H9 (cell line): ENCODE results near the gene BTBD1. TPM values are rescaled to one million over a fixed set of nuclear protein-coding genes. Genes with fewer than 3 reads are reported as not detected.
A peak's percentile ranks its signal among the peaks of the same experiment; 100 is the strongest.

Experiments
- DNase-seq: peaks from one replicate; pipeline ENCODE4 v3.0.0-alpha.2; 2017
- H2AFZ ChIP-seq: one replicate; pipeline ENCODE4 v1.6.1; 2013; ENCODE audit warnings: mild to moderate bottlenecking, low read length, control low read depth, moderate library complexity
- H2AK5ac ChIP-seq: 2 replicates; pipeline ENCODE4 v1.6.1; 2013; ENCODE audit warnings: low read length, control low read depth, mixed read lengths; ENCODE audit not compliant: insufficient read length
- H2BK120ac ChIP-seq: one replicate; pipeline ENCODE4 v1.6.1; 2013; ENCODE audit warnings: low read depth, mild to moderate bottlenecking, low read length, control low read depth, inconsistent platforms; ENCODE audit not compliant: poor library complexity, severe bottlenecking
- H2BK12ac ChIP-seq: 2 replicates; pipeline ENCODE4 v1.6.1; 2013; ENCODE audit warnings: low read length, control low read depth, mixed read lengths, low read depth; ENCODE audit not compliant: insufficient read length
- H2BK15ac ChIP-seq: 2 replicates; pipeline ENCODE4 v1.6.1; 2013; ENCODE audit warnings: low read depth, low read length, control low read depth
- H2BK20ac ChIP-seq: one replicate; pipeline ENCODE4 v1.6.1; 2013; ENCODE audit warnings: low read depth, mild to moderate bottlenecking, low read length, control low read depth, inconsistent platforms; ENCODE audit not compliant: poor library complexity, severe bottlenecking
- H2BK5ac ChIP-seq: 2 replicates; pipeline ENCODE4 v1.6.1; 2013; ENCODE audit warnings: low read length, control low read depth, mixed read lengths; ENCODE audit not compliant: insufficient read length
- H3K14ac ChIP-seq: 2 replicates; pipeline ENCODE4 v1.6.1; 2013; ENCODE audit warnings: low read length, control low read depth; ENCODE audit not compliant: insufficient read depth
- H3K18ac ChIP-seq: 2 replicates; pipeline ENCODE4 v1.6.1; 2013; ENCODE audit warnings: low read depth, mild to moderate bottlenecking, mixed read lengths, low read length, control low read depth; ENCODE audit not compliant: insufficient read length
- H3K23ac ChIP-seq: 2 replicates; pipeline ENCODE4 v1.6.1; 2013; ENCODE audit warnings: low read length, control low read depth, mixed read lengths, low read depth; ENCODE audit not compliant: insufficient read length
- H3K23me2 ChIP-seq: 2 replicates; pipeline ENCODE4 v1.6.1; 2013; ENCODE audit warnings: low read depth, mild to moderate bottlenecking, mixed read lengths, low read length, control low read depth; ENCODE audit not compliant: insufficient read length, poor library complexity, severe bottlenecking
- H3K27ac ChIP-seq: 2 replicates; pipeline ENCODE4 v1.5.1; 2013; ENCODE audit warnings: low read length, control low read depth, mixed read lengths, low read depth; ENCODE audit not compliant: insufficient read length
- H3K27me3 ChIP-seq: 2 replicates; pipeline ENCODE4 v1.6.1; 2013; ENCODE audit warnings: low read length, control low read depth, inconsistent platforms; ENCODE audit not compliant: insufficient read depth
- H3K4ac ChIP-seq: 2 replicates; pipeline ENCODE4 v1.6.1; 2013; ENCODE audit warnings: low read depth, mild to moderate bottlenecking, control low read depth, inconsistent platforms, low read length, moderate library complexity
- H3K4me1 ChIP-seq: 2 replicates; pipeline ENCODE4 v1.6.1; 2013; ENCODE audit warnings: low read length, control low read depth, inconsistent platforms; ENCODE audit not compliant: insufficient read depth
- H3K4me2 ChIP-seq: 2 replicates; pipeline ENCODE4 v1.6.1; 2013; ENCODE audit warnings: low read length, control low read depth, mixed read lengths; ENCODE audit not compliant: insufficient read length, insufficient read depth
- H3K56ac ChIP-seq: 2 replicates; pipeline ENCODE4 v1.6.1; 2013; ENCODE audit warnings: low read depth, mild to moderate bottlenecking, mixed read lengths, low read length, control low read depth; ENCODE audit not compliant: insufficient read length
- H3K79me1 ChIP-seq: 2 replicates; pipeline ENCODE4 v1.6.1; 2013; ENCODE audit warnings: low read depth, mild to moderate bottlenecking, moderate library complexity, low read length, control low read depth, inconsistent platforms; ENCODE audit not compliant: insufficient read depth, poor library complexity, severe bottlenecking
- H3K79me2 ChIP-seq: 2 replicates; pipeline ENCODE4 v1.6.1; 2013; ENCODE audit warnings: low read length, control low read depth, inconsistent platforms; ENCODE audit not compliant: insufficient read depth
- H3K9ac ChIP-seq: 2 replicates; pipeline ENCODE4 v1.6.1; 2013; ENCODE audit warnings: low read length, control low read depth, mixed read lengths; ENCODE audit not compliant: insufficient read length; ENCODE audit errors: extremely low read depth
- H3K9me3 ChIP-seq: one replicate; pipeline ENCODE4 v1.6.1; 2013; ENCODE audit warnings: low read depth, low read length, inconsistent platforms; ENCODE audit not compliant: control insufficient read depth
- H3T11ph ChIP-seq: one replicate; pipeline ENCODE4 v1.6.1; 2013; ENCODE audit warnings: mild to moderate bottlenecking, low read length, control low read depth, inconsistent platforms
- H4K20me1 ChIP-seq: one replicate; pipeline ENCODE4 v1.6.1; 2013; ENCODE audit not compliant: control insufficient read depth, insufficient read length, insufficient read depth
- H4K5ac ChIP-seq: 2 replicates; pipeline ENCODE4 v1.6.1; 2013; ENCODE audit warnings: low read depth, mild to moderate bottlenecking, mixed read lengths, low read length, control low read depth; ENCODE audit not compliant: insufficient read length
- H4K8ac ChIP-seq: replicated peaks from 2 replicates; pipeline ENCODE4 v1.6.1; 2013; ENCODE audit warnings: low read length, control low read depth, mixed read lengths, low read depth; ENCODE audit not compliant: insufficient read length
- H4K91ac ChIP-seq: 2 replicates; pipeline ENCODE4 v1.6.1; 2013; ENCODE audit warnings: low read depth, mild to moderate bottlenecking, moderate library complexity, mixed read lengths, low read length, control low read depth; ENCODE audit not compliant: insufficient read length
- H3K27ac Mint-ChIP-seq, 3 experiments: 2 replicates in 2 of 3; 3 replicates in 1 of 3; pipeline ENCODE4 v1.8.0; 2020 to 2021; ENCODE audit warnings: mixed read lengths in 3 of 3, mild to moderate bottlenecking in 1 of 3, moderate library complexity in 1 of 3
- H3K27me3 Mint-ChIP-seq: 2 replicates; pipeline ENCODE4 v1.8.0; 2021; ENCODE audit warnings: low read depth, mild to moderate bottlenecking, moderate library complexity, mixed read lengths
- H3K36me3 Mint-ChIP-seq, 3 experiments: 2 replicates in 2 of 3; 3 replicates in 1 of 3; pipeline ENCODE4 v1.8.0; 2020 to 2021; ENCODE audit warnings: low read depth in 3 of 3, mixed read lengths in 3 of 3; ENCODE audit not compliant: insufficient read depth in 1 of 3
- H3K4me1 Mint-ChIP-seq, 2 experiments: 2 replicates each; pipeline ENCODE4 v1.8.0; 2020; ENCODE audit warnings: mixed read lengths in 2 of 2
- H3K4me3 Mint-ChIP-seq, 2 experiments: 2 replicates in 1 of 2; 3 replicates in 1 of 2; pipeline ENCODE4 v1.8.0; 2020 to 2021; ENCODE audit warnings: mild to moderate bottlenecking in 2 of 2, mixed read lengths in 2 of 2, moderate library complexity in 1 of 2
- H3K9me3 Mint-ChIP-seq, 2 experiments: 2 replicates in 1 of 2; 3 replicates in 1 of 2; pipeline ENCODE4 v1.8.0; 2020; ENCODE audit warnings: mild to moderate bottlenecking in 2 of 2, mixed read lengths in 2 of 2, moderate library complexity in 1 of 2
- CTCF ChIP-seq: fragments of 200-600 bp; sonication (generic); conservative IDR thresholded peaks from 3 replicates; pipeline ENCODE4 v1.8.0; 2021; ENCODE audit warnings: antibody characterized with exemption, mild to moderate bottlenecking
- WGBS: extraction: QIAGEN DNeasy Blood & Tissue Kit; methylation state at CpG from one replicate; pipeline ENCODE4 v1.1.7; 2013; ENCODE audit warnings: missing lambda C conversion rate, low lambda C conversion rate, mixed read lengths; ENCODE audit not compliant: insufficient read length; ENCODE audit errors: extremely low coverage; 5-methylcytosine and 5-hydroxymethylcytosine counted together
- total RNA-seq: library from RNA; stranded (reverse); gene quantifications from 2 replicates; pipeline ENCODE4 v1.2.1, GENCODE V29; 2021

BTBD1 gene
- total RNA-seq, 1 experiment from 2014 or later = 43.3 TPM

- H4K20me1 ChIP-seq = no peaks in the 10 kb centered on the region
- no peak overlapping the region for H3K4ac ChIP-seq
- no peak overlapping the region for H4K8ac ChIP-seq
- H4K91ac ChIP-seq = no peak overlapping the region
- DNase-seq = no peak
- Mint-ChIP-seq H3K4me3 (0 out of 5 replicates have a peak overlapping the region, but pooled peaks of 1 of the 2 experiments have one; percentile 1), H3K4me1 (peaks cover 5 to 18% of the 10 kb centered on the region in 2 experiments; a peak in 3 of 4 replicates), H3K36me3 (peaks cover 0 to 4% (median 0%) of the 10 kb centered on the region in 3 experiments; a peak in 3 of 7 replicates), H3K27me3 (peaks cover 36% of the 10 kb centered on the region), H3K27ac (no peak overlapping the region), H3K9me3 (peaks cover 0 to 6% of the 10 kb centered on the region in 2 experiments; a peak in 2 of 5 replicates)
- no peak overlapping the region for H3K9ac ChIP-seq
- H3K56ac ChIP-seq = no peak overlapping the region
- no peak overlapping the region for H2BK120ac ChIP-seq
- peaks cover 6% of the 10 kb centered on the region; the same call in 1 of the 2 replicates for H3K27me3 ChIP-seq
- H3T11ph ChIP-seq = no peak overlapping the region
- H2AK5ac ChIP-seq = no peak overlapping the region
- no peaks in the 10 kb centered on the region for H3K79me1 ChIP-seq
- H4K5ac ChIP-seq = no peak overlapping the region
- H3K23ac ChIP-seq = no peak overlapping the region
- no peak overlapping the region for H3K18ac ChIP-seq
- no peak overlapping the region for H2BK12ac ChIP-seq
- H3K4me1 ChIP-seq = no peaks in the 10 kb centered on the region; the same call in 1 of the 2 replicates
- no peaks in the 10 kb centered on the region for H3K9me3 ChIP-seq
- H3K27ac ChIP-seq = no peak overlapping the region
- H2BK20ac ChIP-seq = no peak overlapping the region
- H3K4me2 ChIP-seq = no peak overlapping the region
- no peak overlapping the region for H2BK5ac ChIP-seq
- no peak for TF ChIP-seq CTCF
- whole genome bisulfite sequencing = 100% methylated on average over 1 of the region's 3 CpGs
- no peak overlapping the region for H3K14ac ChIP-seq
- H3K79me2 ChIP-seq = no peaks in the 10 kb centered on the region
- no peak overlapping the region for H2BK15ac ChIP-seq
- peaks cover 2% of the 10 kb centered on the region for H3K23me2 ChIP-seq
- H2AFZ ChIP-seq = no peak overlapping the region
These were observed 44.1 kb upstream of the BTBD1 start for GRCh38 chr15:83111149-83111548.
